ENCODE measurements around the gene POU2F1.

GRCh38 chr1:167325151-167325550 lies 104.5 kb downstream of the POU2F1 start:
- TF ChIP-seq CTCF (conservative IDR thresholded peaks at IDR 0.05) (no peak), EZH2 (IDR thresholded peaks at IDR 0.05; ENCODE audit: low read depth) (no peak)
